HL-60 (cell line): Measurements from ENCODE around the gene COL16A1.

Experiments
- POLR2AphosphoS5 ChIP-seq: IDR thresholded peaks from 2 replicates; pipeline ENCODE4 v1.6.1; 2012; ENCODE audit warnings: low read depth
- TF ChIP-seq, protein P1 (sequence below): IDR thresholded peaks from one replicate; pipeline ENCODE4 v1.5.1; 2011; ENCODE audit warnings: low read length, control low read depth, inconsistent platforms; ENCODE audit not compliant: insufficient read depth

DNA sequence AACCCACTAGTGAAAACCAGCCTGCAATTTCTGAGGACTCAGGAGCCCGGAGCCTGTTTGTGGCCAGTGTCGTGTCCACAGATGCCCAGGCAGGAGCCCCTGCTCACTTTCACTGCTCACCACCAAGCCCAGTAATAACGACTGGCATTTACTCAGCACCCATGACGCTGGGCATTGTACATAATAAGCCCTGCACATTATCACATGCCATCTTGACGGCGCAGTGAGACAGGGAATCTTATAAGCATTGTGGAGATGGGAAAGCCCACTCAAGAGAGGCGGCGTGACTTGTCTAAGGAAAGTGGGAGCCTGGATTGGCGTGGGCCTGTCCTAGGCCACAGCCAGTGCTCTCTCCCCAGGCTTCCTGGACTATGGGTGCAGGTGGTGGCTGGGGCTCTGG is 30.4 kb downstream of the COL16A1 start:
- TF ChIP-seq POLR2AphosphoS5: no peak
- TF ChIP-seq, protein P1, sequence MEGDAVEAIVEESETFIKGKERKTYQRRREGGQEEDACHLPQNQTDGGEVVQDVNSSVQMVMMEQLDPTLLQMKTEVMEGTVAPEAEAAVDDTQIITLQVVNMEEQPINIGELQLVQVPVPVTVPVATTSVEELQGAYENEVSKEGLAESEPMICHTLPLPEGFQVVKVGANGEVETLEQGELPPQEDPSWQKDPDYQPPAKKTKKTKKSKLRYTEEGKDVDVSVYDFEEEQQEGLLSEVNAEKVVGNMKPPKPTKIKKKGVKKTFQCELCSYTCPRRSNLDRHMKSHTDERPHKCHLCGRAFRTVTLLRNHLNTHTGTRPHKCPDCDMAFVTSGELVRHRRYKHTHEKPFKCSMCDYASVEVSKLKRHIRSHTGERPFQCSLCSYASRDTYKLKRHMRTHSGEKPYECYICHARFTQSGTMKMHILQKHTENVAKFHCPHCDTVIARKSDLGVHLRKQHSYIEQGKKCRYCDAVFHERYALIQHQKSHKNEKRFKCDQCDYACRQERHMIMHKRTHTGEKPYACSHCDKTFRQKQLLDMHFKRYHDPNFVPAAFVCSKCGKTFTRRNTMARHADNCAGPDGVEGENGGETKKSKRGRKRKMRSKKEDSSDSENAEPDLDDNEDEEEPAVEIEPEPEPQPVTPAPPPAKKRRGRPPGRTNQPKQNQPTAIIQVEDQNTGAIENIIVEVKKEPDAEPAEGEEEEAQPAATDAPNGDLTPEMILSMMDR: no peak
